ENCODE results near the gene RPS19.

- TF ChIP-seq POLR2AphosphoS5 (IDR thresholded peaks at IDR 0.05) (no peak), CTCF (IDR thresholded peaks at IDR 0.05) (no peak), EP300 (IDR thresholded peaks at IDR 0.05) (no peak), POLR2A (IDR thresholded peaks at IDR 0.05) (no peak)
Observed at GRCh38 chr19:41815301-41815700, 44.8 kb upstream of the RPS19 start.

All from upper lobe of left lung (tissue), 4 donors.